ENCODE measurements around the gene ZBTB2. TPM values are rescaled to one million over a fixed set of nuclear protein-coding genes. Genes with fewer than 3 reads are reported as not detected.
"Not testable (repeated sequence)": the region's sequence is repeated elsewhere in the genome, so short reads cannot be mapped to it uniquely, and the experiment has no call there.

ZBTB2 gene
- total RNA-seq, 2 donors from 2014 or later = 11.4 to 15.2 TPM

- H3K36me3 ChIP-seq (ENCODE audit: control insufficient read depth, insufficient read depth, low read length) = peaks cover 8% of the 10 kb centered on the region
- no peak overlapping the region for H3K27ac ChIP-seq (ENCODE audit: low read depth, low read length)
- Mint-ChIP-seq H3K27ac (no peak overlapping the region), H3K27me3 (ENCODE audit: insufficient read depth) (no peaks in the 10 kb centered on the region), H3K4me1 (no peaks in the 10 kb centered on the region), H3K4me3 (no peak overlapping the region), H3K9me3 (no peaks in the 10 kb centered on the region), H3K36me3 (ENCODE audit: low read depth) (peaks cover 12% of the 10 kb centered on the region)
- no peak for DNase-seq
- H3K4me1 ChIP-seq (ENCODE audit: control insufficient read depth, insufficient read depth, low read length) = no peaks in the 10 kb centered on the region
- no peaks in the 10 kb centered on the region for H3K9me3 ChIP-seq (ENCODE audit: control insufficient read depth, low read length)
- no peak overlapping the region for H3K9ac ChIP-seq (ENCODE audit: extremely low read depth, low read length, poor library complexity, severe bottlenecking)
- no peak for TF ChIP-seq CTCF (conservative IDR thresholded peaks at IDR 0.05)
- H3K4me3 ChIP-seq (ENCODE audit: low read length) = no peak overlapping the region
- WGBS, 2 experiments (ENCODE audit: insufficient coverage in 1 of 2, insufficient read length in 1 of 2) = 96 to 98% methylated on average over 17 to 18 of the region's 18 CpGs
- no peaks in the 10 kb centered on the region for H3K27me3 ChIP-seq (ENCODE audit: control insufficient read depth, insufficient read depth, low read length, poor library complexity, severe bottlenecking)
Measured at GRCh38 chr6:151351146-151351700, 40.1 kb downstream of the ZBTB2 start.

GRCh38 chr6:151350442-151351145 lies 40.8 kb downstream of the ZBTB2 start:
- H3K9me3 Mint-ChIP-seq = no peaks in the 10 kb centered on the region
- peaks cover 11% of the 10 kb centered on the region for H3K36me3 Mint-ChIP-seq (ENCODE audit: low read depth)
- Histone ChIP-seq H3K27ac (ENCODE audit: low read depth, low read length) (no peak overlapping the region), H3K4me1 (ENCODE audit: control insufficient read depth, insufficient read depth, low read length) (no peaks in the 10 kb centered on the region), H3K9ac (ENCODE audit: extremely low read depth, low read length, poor library complexity, severe bottlenecking) (no peak overlapping the region), H3K4me3 (ENCODE audit: low read length) (no peak overlapping the region), H3K27me3 (ENCODE audit: control insufficient read depth, insufficient read depth, low read length, poor library complexity, severe bottlenecking) (no peaks in the 10 kb centered on the region), H3K9me3 (ENCODE audit: control insufficient read depth, low read length) (no peaks in the 10 kb centered on the region), H3K36me3 (ENCODE audit: control insufficient read depth, insufficient read depth, low read length) (peaks cover 6% of the 10 kb centered on the region)
- no peaks in the 10 kb centered on the region for H3K4me1 Mint-ChIP-seq
- no peak overlapping the region for H3K4me3 Mint-ChIP-seq
- H3K27me3 Mint-ChIP-seq (ENCODE audit: insufficient read depth) = no peaks in the 10 kb centered on the region
- no peak for DNase-seq
- no peak for TF ChIP-seq CTCF (conservative IDR thresholded peaks at IDR 0.05)
- no peak overlapping the region for H3K27ac Mint-ChIP-seq
- 95 to 96% methylated on average over 20 of the region's 20 CpGs for WGBS, 2 experiments (ENCODE audit: insufficient coverage in 1 of 2, insufficient read length in 1 of 2)

GRCh38 chr6:151349651-151350270 lies 41.6 kb downstream of the ZBTB2 start:
- no peaks in the 10 kb centered on the region for H3K27me3 Mint-ChIP-seq (ENCODE audit: insufficient read depth)
- no peaks in the 10 kb centered on the region for H3K9me3 Mint-ChIP-seq
- Histone ChIP-seq H3K4me1 (ENCODE audit: control insufficient read depth, insufficient read depth, low read length) (no peaks in the 10 kb centered on the region), H3K9me3 (ENCODE audit: control insufficient read depth, low read length) (no peaks in the 10 kb centered on the region), H3K9ac (ENCODE audit: extremely low read depth, low read length, poor library complexity, severe bottlenecking) (no peak overlapping the region), H3K4me3 (ENCODE audit: low read length) (no peak overlapping the region), H3K27me3 (ENCODE audit: control insufficient read depth, insufficient read depth, low read length, poor library complexity, severe bottlenecking) (no peaks in the 10 kb centered on the region), H3K36me3 (ENCODE audit: control insufficient read depth, insufficient read depth, low read length) (peaks cover 6% of the 10 kb centered on the region), H3K27ac (ENCODE audit: low read depth, low read length) (no peak overlapping the region)
- 92 to 97% methylated on average over 16 to 19 of the region's 19 CpGs for WGBS, 2 experiments (ENCODE audit: insufficient coverage in 1 of 2, insufficient read length in 1 of 2)
- H3K4me1 Mint-ChIP-seq = no peaks in the 10 kb centered on the region
- no peak overlapping the region for H3K4me3 Mint-ChIP-seq
- DNase-seq = no peak
- no peak overlapping the region for H3K27ac Mint-ChIP-seq
- peaks cover 7% of the 10 kb centered on the region for H3K36me3 Mint-ChIP-seq (ENCODE audit: low read depth)
- TF ChIP-seq CTCF (conservative IDR thresholded peaks at IDR 0.05) = no peak

- not testable (repeated sequence) for H3K27me3 Mint-ChIP-seq (ENCODE audit: insufficient read depth)
- WGBS, 2 experiments (ENCODE audit: insufficient coverage in 1 of 2, insufficient read length in 1 of 2) = 93 to 96% methylated on average over 8 to 10 of the region's 10 CpGs
Measured at GRCh38 chr6:151342750-151343149, 48.6 kb downstream of the ZBTB2 start.

More at GRCh38 chr6:151342750-151343149, 48.6 kb downstream of the ZBTB2 start:
- H3K27ac ChIP-seq (ENCODE audit: low read depth, low read length); H3K9ac ChIP-seq (ENCODE audit: extremely low read depth, low read length, poor library complexity, severe bottlenecking); H3K27me3 ChIP-seq (ENCODE audit: control insufficient read depth, insufficient read depth, low read length, poor library complexity, severe bottlenecking); H3K9me3 Mint-ChIP-seq; H3K4me1 ChIP-seq (ENCODE audit: control insufficient read depth, insufficient read depth, low read length); H3K4me3 ChIP-seq (ENCODE audit: low read length); H3K36me3 Mint-ChIP-seq (ENCODE audit: low read depth); H3K27ac Mint-ChIP-seq; H3K9me3 ChIP-seq (ENCODE audit: control insufficient read depth, low read length); H3K4me3 Mint-ChIP-seq; H3K36me3 ChIP-seq (ENCODE audit: control insufficient read depth, insufficient read depth, low read length); DNase-seq; H3K4me1 Mint-ChIP-seq: not testable (repeated sequence)

All from endodermal cell (in vitro differentiated cells).